Adipose tissue (tissue), 3 donors: ENCODE data around the gene CCND1. TPM values are rescaled to one million over a fixed set of nuclear protein-coding genes. Genes with fewer than 3 reads are reported as not detected.

Experiments used
- H3K27ac ChIP-seq: one replicate; pipeline ENCODE4 v1.5.1; 2013; ENCODE audit warnings: low read depth, low read length
- WGBS, 3 donors: extraction: QIAGEN DNeasy Blood & Tissue Kit; methylation state at CpG; one replicate each; pipeline ENCODE4 v1.1.7; 2013; 5-methylcytosine and 5-hydroxymethylcytosine counted together
- polyA plus RNA-seq, 3 donors: library from polyadenylated mRNA; stranded (reverse); fragments of 200-250 nt; gene quantifications; one replicate each; pipeline ENCODE4 v1.2.3, GENCODE V29; 2013
- donor health status: healthy with polysubstance abuse.
- donor health status: Bipolar disorder and iron deficiency.
- donor health status: healthy.

Gene CCND1
- polyA plus RNA-seq = 10 to 100 TPM; 11.1 to 59.6 (median 36.9) TPM

DNA sequence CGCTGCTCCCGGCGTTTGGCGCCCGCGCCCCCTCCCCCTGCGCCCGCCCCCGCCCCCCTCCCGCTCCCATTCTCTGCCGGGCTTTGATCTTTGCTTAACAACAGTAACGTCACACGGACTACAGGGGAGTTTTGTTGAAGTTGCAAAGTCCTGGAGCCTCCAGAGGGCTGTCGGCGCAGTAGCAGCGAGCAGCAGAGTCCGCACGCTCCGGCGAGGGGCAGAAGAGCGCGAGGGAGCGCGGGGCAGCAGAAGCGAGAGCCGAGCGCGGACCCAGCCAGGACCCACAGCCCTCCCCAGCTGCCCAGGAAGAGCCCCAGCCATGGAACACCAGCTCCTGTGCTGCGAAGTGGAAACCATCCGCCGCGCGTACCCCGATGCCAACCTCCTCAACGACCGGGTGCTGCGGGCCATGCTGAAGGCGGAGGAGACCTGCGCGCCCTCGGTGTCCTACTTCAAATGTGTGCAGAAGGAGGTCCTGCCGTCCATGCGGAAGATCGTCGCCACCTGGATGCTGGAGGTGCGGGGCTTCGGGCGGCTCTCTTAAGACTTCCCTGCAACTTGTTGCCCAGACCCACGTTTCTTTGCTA lies at the start of gene CCND1:
Gene CCND1, plus strand, starts transcription at position 162 of the 587 bp plus-strand sequence. Its CDS starts 158 bp downstream, at position 320.
- H3K27ac ChIP-seq = no peak within 1 kb of the TSS
- 1% methylated on average over 37 to 49 of the region's 49 CpGs for WGBS, 3 donors

DNA sequence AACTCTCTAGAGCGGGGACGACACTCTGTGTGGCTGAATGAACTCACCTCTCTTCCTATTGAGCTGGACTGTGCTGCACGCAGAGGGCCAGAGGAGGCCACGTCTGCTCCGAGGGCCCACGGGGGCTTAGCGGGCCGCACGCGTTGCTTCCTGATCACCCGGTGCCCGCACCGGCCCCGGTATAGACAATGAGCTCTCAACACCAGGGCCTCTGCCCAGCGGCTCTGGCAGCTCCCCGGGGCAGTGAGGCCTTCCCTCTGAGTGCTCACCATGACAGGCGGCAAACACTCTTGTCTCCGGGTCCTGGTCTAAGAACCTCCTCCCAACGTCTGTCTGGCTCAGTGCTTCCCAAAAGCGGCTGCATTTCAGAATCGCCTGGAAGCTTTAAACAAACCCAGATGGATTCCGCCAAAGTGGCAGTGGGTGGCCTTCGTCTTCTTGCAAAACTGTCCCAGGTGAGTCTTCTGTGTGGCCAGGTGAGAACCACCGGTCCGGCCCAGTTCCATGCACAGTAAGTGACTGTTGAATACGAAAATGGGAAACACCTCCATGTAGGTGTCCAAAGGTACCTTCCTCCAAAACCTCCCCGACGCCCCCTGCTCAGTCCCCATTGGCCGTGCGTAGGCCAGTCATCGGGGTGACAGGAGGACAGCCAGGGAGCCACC lies 47.8 kb upstream of the CCND1 start:
- 90 to 92% (median 91%) methylated on average over 31 of the region's 31 CpGs for WGBS, 3 donors
- no peak overlapping the region for H3K27ac ChIP-seq

DNA sequence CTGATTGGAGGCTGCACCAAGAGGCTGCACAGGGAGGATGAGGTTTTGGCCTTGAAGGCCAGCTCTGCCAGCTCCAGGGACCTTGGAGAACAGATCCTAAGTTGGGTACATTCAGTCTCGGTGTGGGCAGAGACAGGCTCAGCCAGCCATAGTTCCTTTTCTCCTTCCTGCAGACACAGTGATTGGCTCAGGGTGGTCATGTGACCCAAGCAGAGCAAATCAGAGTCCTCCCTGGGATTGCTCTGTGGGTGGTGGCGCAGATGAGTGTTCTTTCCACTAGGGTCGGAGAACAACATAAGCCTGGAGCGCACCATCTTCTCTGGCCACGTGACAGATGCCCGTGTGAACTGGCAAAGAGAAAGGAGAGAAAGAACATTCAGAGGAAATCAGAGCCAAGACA lies 47.1 kb upstream of the CCND1 start:
- 90 to 93% (median 91%) methylated on average over 6 of the region's 6 CpGs for WGBS, 3 donors
- H3K27ac ChIP-seq = no peak overlapping the region

DNA sequence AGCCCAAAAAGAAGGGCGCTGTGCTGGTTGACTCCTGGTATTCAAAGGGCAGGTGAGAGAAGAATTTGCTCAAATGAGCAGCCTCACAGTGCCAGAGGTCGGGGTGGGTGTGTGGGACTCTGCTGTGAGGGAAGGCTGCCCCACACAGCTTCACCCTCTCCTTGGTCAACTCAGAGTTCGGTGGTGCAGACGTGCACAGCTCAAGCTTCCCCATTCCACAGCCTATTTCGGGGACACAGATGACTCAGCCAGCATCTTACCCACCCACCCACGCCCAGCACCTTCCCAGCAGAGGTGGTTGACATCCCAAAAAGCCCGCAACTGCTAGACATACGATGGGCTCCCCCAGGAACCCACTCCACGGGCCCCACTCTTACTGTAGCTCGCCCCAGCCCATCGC lies 46.5 kb upstream of the CCND1 start:
- no peak overlapping the region for H3K27ac ChIP-seq
- 80 to 91% (median 86%) methylated on average over 11 of the region's 11 CpGs for WGBS, 3 donors

DNA sequence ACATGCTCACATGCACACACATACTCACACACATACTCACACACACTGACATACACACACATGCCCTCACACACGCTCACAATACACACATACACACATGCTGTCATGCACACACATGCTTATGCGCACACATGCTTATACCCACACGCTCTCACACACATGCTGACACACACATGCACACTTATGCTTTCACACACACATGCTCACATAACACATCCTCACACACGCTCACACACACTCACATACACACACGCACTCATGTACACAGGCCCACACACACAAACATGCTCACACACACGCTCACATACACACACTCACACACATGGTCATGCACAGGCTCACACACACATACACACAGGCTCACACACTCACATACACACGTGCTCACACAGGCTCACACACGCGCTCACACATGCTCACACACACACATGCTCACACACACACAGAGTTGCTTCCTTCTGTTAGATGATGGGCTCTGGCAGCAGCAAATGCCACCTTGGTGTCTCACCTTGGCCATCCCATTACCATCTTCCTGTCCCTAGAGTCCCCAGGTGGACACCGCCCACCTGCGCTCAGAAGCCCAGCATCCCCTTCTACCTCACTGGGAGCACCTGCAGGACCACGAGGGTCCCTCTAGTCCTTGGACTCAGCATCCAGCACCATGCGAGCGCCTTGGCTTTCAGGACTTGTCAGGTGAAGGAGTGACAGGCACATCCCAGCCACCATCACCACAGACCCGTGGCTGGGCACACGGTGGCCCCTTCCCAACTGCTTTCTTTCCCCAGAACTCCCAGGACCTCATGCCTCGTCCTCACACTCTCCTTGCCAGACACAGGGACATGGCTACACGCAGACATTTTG lies 44.9 kb upstream of the CCND1 start:
- H3K27ac ChIP-seq = no peak overlapping the region
- WGBS, 3 donors = 71 to 83% (median 73%) methylated on average over 17 to 18 of the region's 18 CpGs

DNA sequence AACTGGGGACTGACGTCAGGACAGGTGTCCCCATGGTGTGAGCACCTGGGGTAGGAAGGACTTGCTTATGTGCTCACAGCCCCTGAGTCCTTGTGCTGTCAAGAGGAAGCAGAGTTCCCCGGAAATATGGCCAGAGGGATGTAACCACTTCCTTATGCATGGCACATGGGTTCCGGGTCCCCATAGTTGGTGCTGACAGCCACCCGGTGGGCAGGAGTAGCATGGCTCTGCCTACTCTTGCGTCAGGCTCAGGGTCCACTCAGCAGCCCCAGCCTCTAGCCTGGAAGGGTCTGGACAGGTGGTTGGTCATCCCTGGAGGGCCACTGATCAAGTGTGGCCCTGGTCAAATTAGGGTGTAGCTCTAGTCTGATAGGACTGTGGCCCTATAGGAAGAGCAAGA lies 42.8 kb upstream of the CCND1 start:
- 50 to 55% (median 50%) methylated on average over 5 of the region's 5 CpGs for WGBS, 3 donors
- H3K27ac ChIP-seq = no peak overlapping the region

DNA sequence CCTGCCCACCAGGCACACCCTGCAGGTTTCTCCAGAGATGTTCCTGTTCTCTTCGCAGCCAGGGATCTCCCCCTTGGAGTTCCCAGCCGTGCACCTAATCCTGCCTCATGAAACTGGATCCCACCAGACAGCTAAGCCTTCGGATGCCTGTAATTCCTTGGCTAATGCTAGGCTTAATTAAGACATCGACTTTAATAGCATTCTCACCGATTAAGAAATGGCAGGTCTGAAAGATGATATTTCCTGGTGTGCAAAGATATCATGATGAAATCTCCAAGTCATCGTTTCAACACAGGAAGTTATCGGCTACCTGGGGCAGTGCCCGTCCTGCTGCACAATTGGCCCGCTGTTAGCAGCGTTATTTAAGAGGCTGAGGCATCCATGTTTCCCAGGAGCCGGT lies 41.5 kb upstream of the CCND1 start:
- 42 to 59% (median 48%) methylated on average over 11 of the region's 11 CpGs for WGBS, 3 donors
- no peak overlapping the region for H3K27ac ChIP-seq

DNA sequence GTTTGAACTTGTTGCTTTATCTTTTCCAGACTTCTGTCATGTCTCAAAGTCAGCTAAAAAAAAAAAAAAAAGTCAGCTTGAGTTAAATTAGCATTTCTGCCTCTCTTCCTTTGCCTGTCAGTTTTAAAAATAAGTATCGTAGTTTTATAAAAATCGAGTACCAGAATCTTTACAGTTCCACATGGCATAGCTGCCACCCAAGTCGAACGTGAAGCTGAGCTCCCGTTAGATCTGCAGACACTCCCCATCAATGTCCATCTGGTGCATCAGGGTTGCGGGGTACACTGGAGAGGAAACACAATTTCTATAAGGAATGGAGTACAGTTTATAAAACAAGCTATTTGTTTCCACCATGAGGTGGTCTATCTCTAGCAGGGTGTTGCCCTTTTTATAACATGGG lies 41.0 kb upstream of the CCND1 start:
- H3K27ac ChIP-seq = no peak overlapping the region
- 80 to 84% (median 81%) methylated on average over 6 of the region's 6 CpGs for WGBS, 3 donors

DNA sequence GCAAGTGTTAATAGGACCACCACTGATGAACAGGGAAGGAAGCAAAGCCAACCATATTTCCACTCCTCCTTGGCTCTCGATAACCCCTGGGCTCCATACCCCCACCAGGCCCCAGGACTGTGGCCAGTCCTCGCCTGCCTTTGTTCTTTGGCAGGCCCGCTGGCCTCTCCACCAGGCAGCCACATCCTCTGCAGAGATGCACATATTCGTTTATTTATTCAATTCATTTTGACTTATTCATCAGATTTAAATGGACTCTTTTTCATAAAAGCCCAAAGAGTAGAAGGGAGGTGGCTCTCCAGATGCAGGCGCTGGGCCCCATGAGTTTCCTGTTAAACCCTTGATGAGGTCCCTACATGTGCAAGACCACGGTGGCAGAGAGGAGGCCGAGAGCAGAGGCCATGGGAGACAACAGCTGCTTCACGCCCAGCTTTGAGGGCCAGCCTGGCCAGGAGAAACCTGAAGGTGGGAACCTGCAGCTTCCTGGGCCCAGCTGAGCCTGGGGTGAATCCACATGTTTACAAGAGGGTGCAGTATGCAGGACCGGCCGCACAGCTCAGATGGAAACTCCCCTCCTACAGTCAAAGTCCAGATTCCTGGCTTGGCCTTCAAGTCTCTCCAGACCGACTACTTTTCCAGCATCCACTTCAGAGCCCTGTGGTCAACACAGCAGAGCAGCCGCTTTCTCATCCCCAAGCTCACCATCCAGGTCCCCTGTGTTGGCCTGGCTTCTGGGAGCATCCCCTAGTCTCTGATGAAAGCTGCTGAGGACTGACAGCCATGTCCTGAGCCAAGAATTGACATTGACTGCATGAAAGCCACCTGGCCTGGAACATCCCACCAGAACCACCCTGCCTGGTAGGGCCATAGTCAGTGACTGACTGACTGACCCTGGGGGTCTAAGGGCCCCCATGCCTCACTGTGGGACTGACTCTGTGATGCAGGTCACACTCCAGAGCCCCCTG lies 39.7 kb upstream of the CCND1 start:
- 86 to 92% (median 92%) methylated on average over 12 of the region's 12 CpGs for WGBS, 3 donors
- H3K27ac ChIP-seq = no peak overlapping the region

DNA sequence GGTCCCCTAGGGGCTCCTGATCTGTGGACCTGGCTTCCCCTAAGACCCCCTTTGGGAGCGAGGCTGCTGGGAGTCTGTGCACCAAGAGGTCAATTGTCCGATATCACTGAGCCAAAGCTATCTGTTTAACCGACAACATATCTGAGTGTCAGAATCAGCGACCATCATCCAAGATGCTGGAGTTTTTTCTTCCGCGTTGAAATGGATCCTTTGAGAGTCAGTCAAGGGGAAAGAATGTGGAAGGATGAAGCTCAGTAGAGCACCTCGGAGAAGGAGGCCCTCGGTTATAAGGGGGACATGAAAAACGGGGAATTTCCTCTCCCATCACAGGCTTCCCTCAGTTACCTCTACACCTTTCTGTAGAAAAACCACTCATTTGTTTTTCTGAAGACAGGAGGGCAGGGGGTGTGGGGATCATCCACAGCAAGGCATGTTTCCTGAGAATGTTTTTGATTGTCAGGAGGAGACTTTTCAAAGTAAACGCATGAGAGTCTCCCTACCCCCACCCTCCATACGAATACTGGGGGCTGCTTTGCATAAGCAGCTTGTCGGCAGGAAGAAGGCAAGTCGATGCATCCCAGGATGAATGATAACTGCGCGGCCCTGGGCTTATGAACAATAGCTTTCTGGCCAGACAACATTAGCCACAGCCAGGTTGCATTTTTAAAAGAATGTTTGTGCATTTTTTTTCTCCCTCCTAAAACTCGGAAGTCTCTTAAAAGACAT lies 37.7 kb upstream of the CCND1 start:
- WGBS, 3 donors = 48 to 66% (median 65%) methylated on average over 16 of the region's 16 CpGs
- H3K27ac ChIP-seq = no peak overlapping the region

DNA sequence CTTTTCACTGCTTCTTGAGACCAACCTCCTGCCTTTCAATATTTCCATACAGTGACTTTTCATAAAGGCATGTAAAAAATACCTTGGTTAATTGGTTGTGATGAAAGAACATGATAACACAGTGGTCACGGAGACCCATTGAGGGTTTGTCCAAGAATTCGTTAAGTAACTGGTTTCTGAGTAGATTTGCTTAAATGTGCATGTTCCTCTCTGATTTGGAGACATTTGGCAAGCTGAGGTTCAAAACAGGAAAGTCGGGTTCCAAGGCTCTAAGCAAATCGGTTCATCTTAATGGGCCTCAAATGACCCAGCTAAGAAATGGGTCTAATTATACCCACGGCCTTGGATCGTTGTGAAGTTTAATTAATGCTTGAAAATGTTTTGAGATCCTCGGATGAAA lies 36.9 kb upstream of the CCND1 start:
- WGBS, 3 donors = 70 to 89% (median 89%) methylated on average over 7 of the region's 7 CpGs
- no peak overlapping the region for H3K27ac ChIP-seq

DNA sequence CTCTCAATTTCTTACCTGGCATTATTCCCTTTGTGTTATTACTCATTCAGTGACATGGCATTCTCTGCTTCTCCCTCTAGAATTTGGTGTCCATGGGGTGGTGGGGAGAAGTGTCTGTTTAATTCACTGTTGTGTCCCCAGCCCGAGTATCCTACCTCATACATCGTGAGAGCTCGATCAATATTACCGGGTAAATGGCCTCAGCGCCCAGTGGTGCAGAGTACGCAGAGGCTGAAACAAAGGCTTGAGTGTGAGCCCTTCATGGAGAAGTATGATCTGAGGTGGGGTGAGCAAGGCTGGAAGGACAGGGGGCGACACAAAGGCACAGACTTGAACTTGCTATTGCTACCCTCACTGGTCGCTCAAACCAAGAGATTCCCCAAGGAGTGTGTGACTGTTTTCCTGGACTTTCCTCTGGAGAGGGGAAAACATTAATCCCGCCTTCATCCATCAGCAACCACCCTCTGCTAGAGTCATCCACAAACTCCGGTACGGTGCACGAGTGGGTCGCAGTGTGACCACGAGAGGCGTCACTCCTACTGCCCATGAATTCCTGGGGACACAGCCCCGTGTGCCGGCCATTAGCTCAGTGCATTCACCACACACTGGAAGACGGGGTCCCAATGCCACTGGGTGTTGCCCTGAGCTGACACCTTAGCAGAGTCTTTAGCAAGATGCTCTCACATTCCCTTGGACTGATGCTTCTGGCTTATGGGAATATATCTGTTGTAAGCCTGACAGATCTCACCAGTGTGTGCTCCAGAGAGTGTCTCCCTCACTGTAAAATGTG lies 35.0 kb upstream of the CCND1 start:
- no peak overlapping the region for H3K27ac ChIP-seq
- 66 to 92% (median 91%) methylated on average over 18 of the region's 18 CpGs for WGBS, 3 donors

DNA sequence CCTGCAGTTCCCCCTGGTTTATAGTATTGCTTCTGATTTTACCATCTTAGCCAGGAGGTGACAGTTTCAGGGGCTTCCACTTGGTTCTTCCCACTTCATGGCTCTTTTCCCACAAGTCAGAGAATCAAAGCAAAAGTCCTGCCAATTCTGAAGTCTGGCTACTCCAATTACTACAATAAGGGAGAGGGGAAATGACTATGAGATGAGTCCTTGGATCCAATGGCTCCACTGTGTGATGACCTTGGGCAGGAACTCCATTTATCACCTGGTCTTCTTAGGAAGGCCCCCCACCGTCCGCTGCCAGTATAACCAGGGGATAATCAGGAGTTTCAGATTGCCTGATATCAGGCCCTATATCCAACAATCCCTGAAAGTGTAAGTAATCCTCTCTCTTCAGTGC lies 31.6 kb upstream of the CCND1 start:
- no peak overlapping the region for H3K27ac ChIP-seq
- WGBS, 3 donors = 56 to 90% (median 88%) methylated on average over 2 of the region's 2 CpGs

DNA sequence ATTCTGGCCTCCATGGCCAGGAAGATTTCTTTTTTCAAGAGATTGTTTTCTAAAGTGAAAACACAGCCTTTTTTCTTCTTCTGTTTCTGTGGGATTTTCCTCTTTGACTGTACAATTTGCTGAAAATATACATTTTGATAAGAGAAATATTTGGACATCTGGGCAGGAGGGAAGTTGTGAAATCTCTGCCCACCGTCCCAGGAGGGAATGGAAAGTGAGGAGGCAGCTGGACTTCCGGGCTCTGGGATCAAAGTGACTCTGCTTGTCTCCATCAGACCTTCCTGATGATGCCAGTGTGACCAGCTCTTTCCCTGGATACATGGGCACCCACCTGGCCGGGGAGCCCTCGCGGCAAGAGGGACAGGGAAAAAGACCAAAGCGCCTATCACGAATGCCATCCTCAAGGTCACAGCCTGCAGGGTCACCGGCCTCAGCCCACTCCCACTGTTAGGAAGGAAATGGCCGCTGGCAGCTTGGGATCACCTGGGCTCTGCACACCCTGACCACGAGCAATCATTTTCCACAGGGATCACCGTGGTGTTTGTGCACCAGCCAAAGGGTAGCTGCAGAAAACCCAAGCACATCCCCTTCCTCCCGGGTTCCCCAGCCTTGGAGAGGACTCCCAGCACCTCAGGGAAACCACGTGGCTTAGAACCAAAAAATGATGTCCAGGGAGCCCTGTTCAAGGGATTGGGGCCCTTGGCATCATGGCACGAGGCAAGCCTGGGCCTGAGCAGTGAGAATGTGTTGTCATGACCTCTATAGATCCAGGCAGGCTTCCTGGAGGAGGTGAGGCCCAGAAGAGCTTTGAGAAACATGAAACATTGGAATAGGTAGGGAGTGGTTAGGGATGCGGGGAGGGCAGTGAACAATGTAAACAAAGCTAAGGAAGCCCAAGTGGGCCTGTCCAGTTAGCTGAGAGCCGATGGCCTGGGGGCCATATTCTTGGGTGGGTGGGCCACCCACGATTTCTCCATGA lies 29.1 kb upstream of the CCND1 start:
- WGBS, 3 donors = 65 to 75% (median 66%) methylated on average over 17 of the region's 17 CpGs
- no peak overlapping the region for H3K27ac ChIP-seq

DNA sequence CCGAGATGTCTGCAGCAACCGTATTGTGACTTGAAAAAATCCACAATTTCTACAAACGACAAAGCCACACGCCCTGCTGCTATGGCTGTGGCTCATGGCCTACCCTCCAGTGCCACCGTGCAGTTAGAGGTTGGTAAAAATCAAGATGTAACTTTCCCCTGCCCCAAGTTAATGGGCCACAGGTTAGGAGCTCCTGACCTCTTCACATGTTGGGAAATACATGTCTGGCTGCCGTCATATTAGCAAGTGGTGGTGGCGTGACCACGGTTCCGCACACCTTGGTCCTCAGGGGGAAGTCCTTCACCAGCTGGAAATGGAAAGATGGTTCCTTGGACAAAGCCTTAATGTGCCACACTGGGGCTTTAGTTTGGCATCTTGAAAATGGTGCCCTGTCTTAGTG lies 27.4 kb upstream of the CCND1 start:
- H3K27ac ChIP-seq = no peak overlapping the region
- WGBS, 3 donors = 86 to 92% (median 88%) methylated on average over 9 of the region's 9 CpGs

DNA sequence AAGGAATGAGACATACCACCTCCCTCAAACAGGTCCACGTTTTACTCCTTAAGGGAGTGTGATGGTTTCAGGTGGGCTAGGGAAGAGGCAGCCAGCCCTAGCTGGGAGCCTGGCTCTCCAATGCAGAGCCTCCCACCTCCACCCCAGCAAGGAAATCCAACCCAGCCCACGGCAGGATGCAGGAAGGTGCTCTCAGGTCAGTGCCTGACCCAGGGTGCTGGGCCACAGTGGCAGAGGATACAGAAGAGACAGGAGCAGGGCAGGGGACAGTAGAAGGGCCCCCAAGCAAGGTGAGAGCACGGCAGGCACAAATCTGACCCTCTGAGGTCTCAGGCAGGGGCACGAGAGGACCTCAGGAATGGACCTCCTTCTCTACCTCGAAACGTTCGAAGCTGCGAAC lies 26.9 kb upstream of the CCND1 start:
- whole genome bisulfite sequencing, 3 donors = 72 to 81% (median 81%) methylated on average over 8 of the region's 8 CpGs
- no peak overlapping the region for H3K27ac ChIP-seq
